ENCODE measurements around the gene CCT6B.

The CCT6B gene

GRCh38 chr17:34883106-34884000, 77.9 kb downstream of the CCT6B start:
- DNase-seq = no peak

DNA sequence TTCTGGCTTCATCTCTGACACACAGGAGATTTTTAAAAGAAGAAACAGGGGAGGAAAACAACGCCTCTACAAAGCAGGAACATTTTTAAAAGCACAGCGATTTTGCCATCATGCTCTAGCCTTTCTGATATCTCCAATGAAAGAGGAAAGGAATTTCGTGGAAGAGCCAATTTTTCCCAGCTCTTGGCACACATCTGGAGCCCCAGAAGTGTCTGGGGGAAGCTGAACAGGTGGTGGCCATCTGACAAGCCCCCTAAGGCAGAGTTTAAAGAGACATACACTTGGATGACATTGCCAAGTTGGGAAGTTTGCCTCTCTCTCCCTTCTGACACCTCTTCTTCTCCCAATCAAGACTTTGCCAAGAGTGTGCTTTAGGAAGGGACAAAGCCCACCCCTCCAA, 82.1 kb downstream of the CCT6B start:
- DNase-seq = no peak

All from DMS53 (cell line).